Ascending aorta (tissue), 2 donors: ENCODE measurements around the gene CABCOCO1. TPM values are rescaled to one million over a fixed set of nuclear protein-coding genes. Genes with fewer than 3 reads are reported as not detected.

ENCODE experiments used
- DNase-seq, 2 donors: peaks; one replicate each; pipeline ENCODE4 v3.0.0-alpha.2; 2019; ENCODE audit warnings: low spot score in 2 of 2
- H3K27ac ChIP-seq, 2 donors: fragments of 200-600 bp; sonication (generic); one replicate each; pipeline ENCODE4 v1.5.1; 2016 to 2017; ENCODE audit warnings: mild to moderate bottlenecking in 1 of 2
- H3K27me3 ChIP-seq: fragments of 200-600 bp; sonication (generic); one replicate; pipeline ENCODE4 v1.5.1; 2017
- H3K36me3 ChIP-seq, 2 donors: fragments of 200-600 bp; sonication (generic); one replicate each; pipeline ENCODE4 v1.5.1; 2016
- H3K4me1 ChIP-seq, 2 donors: fragments of 200-600 bp; sonication (generic); one replicate each; pipeline ENCODE4 v1.5.1; 2016 to 2017; ENCODE audit warnings: mild to moderate bottlenecking in 1 of 2
- H3K4me3 ChIP-seq, 2 donors: fragments of 200-600 bp; sonication (generic); one replicate each; pipeline ENCODE4 v1.5.1; 2016 to 2017; ENCODE audit warnings: mild to moderate bottlenecking in 1 of 2
- H3K9me3 ChIP-seq, 2 donors: fragments of 200-600 bp; sonication (generic); one replicate each; pipeline ENCODE4 v1.5.1; 2016
- intact Hi-C: fragments of 100-400 bp; cut with DNase I; formaldehyde crosslinking; loops from one replicate; pipeline ENCODE4 v1.15.1; 2023
- total RNA-seq: library from RNA; depleted of rRNA; stranded (reverse); fragments of >200 nt; gene quantifications from one replicate; pipeline ENCODE4 v1.1.0, GENCODE V29; 2016
- TF ChIP-seq, protein P1 (sequence below), 3 experiments: fragments of 200-600 bp in 2 of 3; fragments of 450-650 bp in 1 of 3; sonication (generic) in 2 of 3; IDR thresholded peaks; one replicate each; pipeline ENCODE4 v1.5.1; 2016 to 2019; ENCODE audit warnings: antibody characterized with exemption in 3 of 3, mild to moderate bottlenecking in 1 of 3, moderate library complexity in 1 of 3

The CABCOCO1 gene
- total RNA-seq, 1 donor from 2014 or later, result not detected

GRCh38 chr10:61812052-61812721, 149.5 kb downstream of the CABCOCO1 start:
- DNase-seq, result no peak
- TF ChIP-seq, protein P1, sequence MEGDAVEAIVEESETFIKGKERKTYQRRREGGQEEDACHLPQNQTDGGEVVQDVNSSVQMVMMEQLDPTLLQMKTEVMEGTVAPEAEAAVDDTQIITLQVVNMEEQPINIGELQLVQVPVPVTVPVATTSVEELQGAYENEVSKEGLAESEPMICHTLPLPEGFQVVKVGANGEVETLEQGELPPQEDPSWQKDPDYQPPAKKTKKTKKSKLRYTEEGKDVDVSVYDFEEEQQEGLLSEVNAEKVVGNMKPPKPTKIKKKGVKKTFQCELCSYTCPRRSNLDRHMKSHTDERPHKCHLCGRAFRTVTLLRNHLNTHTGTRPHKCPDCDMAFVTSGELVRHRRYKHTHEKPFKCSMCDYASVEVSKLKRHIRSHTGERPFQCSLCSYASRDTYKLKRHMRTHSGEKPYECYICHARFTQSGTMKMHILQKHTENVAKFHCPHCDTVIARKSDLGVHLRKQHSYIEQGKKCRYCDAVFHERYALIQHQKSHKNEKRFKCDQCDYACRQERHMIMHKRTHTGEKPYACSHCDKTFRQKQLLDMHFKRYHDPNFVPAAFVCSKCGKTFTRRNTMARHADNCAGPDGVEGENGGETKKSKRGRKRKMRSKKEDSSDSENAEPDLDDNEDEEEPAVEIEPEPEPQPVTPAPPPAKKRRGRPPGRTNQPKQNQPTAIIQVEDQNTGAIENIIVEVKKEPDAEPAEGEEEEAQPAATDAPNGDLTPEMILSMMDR (IDR thresholded peaks at IDR 0.05), result no peak
- H3K27ac ChIP-seq, result no peak overlapping the region
- no peak overlapping the region for H3K4me3 ChIP-seq
- H3K27me3 ChIP-seq, result no peaks in the 10 kb centered on the region
- H3K36me3 ChIP-seq, result no peaks in the 10 kb centered on the region
- intact Hi-C loops, result no loop called here
- no peaks in the 10 kb centered on the region for H3K9me3 ChIP-seq
- H3K4me1 ChIP-seq, result no peaks in the 10 kb centered on the region

GRCh38 chr10:61812920-61813319, 150.2 kb downstream of the CABCOCO1 start:
- DNase-seq, result no peak
- H3K27ac ChIP-seq, result no peak overlapping the region
- H3K27me3 ChIP-seq, result no peaks in the 10 kb centered on the region
- no peaks in the 10 kb centered on the region for H3K9me3 ChIP-seq
- H3K4me1 ChIP-seq, result no peaks in the 10 kb centered on the region
- intact Hi-C loops, result no loop called here
- H3K4me3 ChIP-seq, result no peak overlapping the region
- TF ChIP-seq, protein P1 (IDR thresholded peaks at IDR 0.05), result no peak
- no peaks in the 10 kb centered on the region for H3K36me3 ChIP-seq

GRCh38 chr10:61814160-61814559, 151.4 kb downstream of the CABCOCO1 start:
- no peaks in the 10 kb centered on the region for H3K4me1 ChIP-seq
- no peaks in the 10 kb centered on the region for H3K27me3 ChIP-seq
- TF ChIP-seq, protein P1 (IDR thresholded peaks at IDR 0.05), result no peak
- H3K9me3 ChIP-seq, result no peaks in the 10 kb centered on the region
- intact Hi-C loops, result no loop called here
- DNase-seq, result no peak
- no peaks in the 10 kb centered on the region for H3K36me3 ChIP-seq
- H3K27ac ChIP-seq, result no peak overlapping the region
- no peak overlapping the region for H3K4me3 ChIP-seq

GRCh38 chr10:61815496-61815895, 152.8 kb downstream of the CABCOCO1 start:
- Histone ChIP-seq H3K36me3 (no peaks in the 10 kb centered on the region), H3K27me3 (no peaks in the 10 kb centered on the region), H3K4me3 (no peak overlapping the region), H3K27ac (no peak overlapping the region), H3K4me1 (no peaks in the 10 kb centered on the region), H3K9me3 (no peaks in the 10 kb centered on the region)
- TF ChIP-seq, protein P1 (IDR thresholded peaks at IDR 0.05), result no peak
- no peak for DNase-seq
- intact Hi-C loops, result no loop called here

Other genes with a start within 250 kb of the CABCOCO1 start
- gene TMEM26, start 209.5 kb upstream of the CABCOCO1 start, total RNA-seq, result not detected
- 92.5 TPM for gene ARID5B, start 238.8 kb downstream of the CABCOCO1 start, total RNA-seq